LNCaP clone FGC (cell line): Measurements from ENCODE around the gene RASAL1.
A peak's percentile ranks its signal among the peaks of the same experiment; 100 is the strongest.

Experiments used
- DNase-seq: peaks from one replicate; pipeline ENCODE4 v3.0.0-alpha.2; 2011; ENCODE audit warnings: low read depth
- H3K4me3 ChIP-seq: 2 replicates; pipeline ENCODE4 v1.5.1; 2011; ENCODE audit warnings: mild to moderate bottlenecking, low read depth, low read length, control low read depth
- TF ChIP-seq, protein P1 (sequence below): IDR thresholded peaks from 2 replicates; pipeline ENCODE4 v1.5.1; 2012; ENCODE audit warnings: mild to moderate bottlenecking; ENCODE audit not compliant: control insufficient read depth, insufficient read depth; ENCODE audit errors: extremely low read depth

Gene RASAL1

DNA sequence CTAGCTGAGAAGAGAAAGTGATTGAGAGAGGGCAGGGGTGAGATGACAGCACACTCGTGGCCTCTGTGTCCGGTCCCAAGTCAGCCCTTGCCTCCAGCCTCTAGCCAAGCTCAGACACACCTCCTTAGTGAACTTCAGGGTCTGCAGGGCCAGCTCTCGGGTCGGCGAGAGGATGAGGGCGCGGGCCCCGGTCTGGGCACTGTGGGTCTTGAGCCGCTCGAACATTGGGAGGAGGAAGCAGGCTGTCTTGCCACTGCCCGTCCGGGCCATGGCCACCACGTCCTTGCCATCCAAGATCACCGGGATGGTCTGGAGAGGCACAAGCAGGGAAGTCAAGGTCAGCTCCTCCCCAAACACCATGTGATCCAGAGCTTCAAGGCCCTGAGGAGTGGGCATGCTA lies 43.5 kb upstream of the RASAL1 start:
- TF ChIP-seq, protein P1, sequence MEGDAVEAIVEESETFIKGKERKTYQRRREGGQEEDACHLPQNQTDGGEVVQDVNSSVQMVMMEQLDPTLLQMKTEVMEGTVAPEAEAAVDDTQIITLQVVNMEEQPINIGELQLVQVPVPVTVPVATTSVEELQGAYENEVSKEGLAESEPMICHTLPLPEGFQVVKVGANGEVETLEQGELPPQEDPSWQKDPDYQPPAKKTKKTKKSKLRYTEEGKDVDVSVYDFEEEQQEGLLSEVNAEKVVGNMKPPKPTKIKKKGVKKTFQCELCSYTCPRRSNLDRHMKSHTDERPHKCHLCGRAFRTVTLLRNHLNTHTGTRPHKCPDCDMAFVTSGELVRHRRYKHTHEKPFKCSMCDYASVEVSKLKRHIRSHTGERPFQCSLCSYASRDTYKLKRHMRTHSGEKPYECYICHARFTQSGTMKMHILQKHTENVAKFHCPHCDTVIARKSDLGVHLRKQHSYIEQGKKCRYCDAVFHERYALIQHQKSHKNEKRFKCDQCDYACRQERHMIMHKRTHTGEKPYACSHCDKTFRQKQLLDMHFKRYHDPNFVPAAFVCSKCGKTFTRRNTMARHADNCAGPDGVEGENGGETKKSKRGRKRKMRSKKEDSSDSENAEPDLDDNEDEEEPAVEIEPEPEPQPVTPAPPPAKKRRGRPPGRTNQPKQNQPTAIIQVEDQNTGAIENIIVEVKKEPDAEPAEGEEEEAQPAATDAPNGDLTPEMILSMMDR = no peak
- H3K4me3 ChIP-seq = no peak overlapping the region
- DNase-seq = no peak

DNA sequence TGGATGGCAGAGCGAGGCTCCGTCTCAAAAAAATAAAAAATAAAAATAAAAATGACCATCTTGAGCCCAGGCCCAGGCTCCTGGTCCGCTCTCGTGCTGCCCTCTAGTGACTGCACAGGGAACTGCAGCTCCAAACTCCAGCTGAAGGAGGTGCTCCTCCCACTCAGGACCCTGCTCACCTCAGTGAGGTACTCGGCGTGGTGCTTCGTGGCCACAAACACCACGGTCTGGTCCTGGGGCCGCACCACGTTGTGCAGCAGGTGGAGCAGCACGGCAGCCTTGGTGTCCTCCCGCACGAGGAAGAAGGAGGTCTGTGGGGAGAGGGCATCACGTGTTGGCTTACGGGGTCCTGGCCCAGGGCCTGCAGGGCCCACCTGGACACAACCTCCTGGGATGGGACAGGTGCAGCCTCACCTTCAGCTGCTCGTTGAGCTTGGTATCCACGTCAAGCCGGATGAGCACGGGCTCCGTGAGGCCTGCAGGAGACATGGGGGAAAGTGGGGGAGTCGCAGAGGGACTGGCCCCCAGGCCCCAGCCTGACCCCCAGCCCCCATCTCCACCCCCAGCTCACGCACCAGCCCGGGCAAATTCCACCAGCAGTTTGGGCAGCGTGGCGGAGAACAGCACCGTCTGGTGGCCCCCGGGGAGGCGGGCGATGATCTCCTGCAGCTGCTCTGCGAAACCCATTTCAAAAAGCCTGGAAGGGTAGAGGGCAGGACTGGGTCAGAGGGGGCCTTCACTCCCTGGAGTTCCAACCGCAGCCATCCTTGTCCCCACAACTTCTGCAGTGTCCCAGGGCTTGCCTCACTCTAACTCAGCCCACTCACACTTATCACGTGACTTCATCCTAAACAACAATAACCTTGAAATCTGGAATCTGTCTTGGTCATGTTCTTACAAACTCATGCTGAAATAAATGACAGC lies 39.2 kb upstream of the RASAL1 start:
- TF ChIP-seq, protein P1 = peak; percentile 91
- DNase-seq = no peak
- no peak overlapping the region for H3K4me3 ChIP-seq

DNA sequence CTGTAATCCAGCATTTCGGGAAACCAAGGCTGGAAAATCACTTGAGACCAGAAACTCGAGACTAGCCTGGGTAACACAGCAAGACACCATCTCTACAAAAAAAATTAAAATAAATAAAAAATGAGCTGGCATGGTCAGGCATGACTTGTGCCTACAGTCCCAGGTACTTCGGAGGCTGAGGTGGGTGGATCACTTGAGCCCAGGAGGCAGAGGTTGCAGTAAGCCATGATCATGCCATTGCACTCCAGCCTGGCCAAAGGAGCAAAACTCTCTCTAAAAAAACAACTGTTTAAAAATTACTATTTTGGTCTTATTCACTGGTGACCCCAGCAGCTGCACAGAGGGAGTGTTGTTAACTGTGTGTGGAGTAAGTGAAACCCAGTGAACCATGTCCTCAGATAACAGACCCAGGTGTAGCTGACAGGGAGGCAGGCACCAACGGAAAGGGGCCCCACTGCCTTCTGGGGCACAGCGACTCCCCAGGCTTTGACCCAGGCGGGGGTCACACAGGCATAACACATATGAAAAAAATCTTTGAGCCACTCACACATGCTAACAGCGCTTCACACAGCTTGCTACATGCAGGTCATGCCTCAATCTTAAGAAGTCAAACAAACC lies 37.6 kb upstream of the RASAL1 start:
- H3K4me3 ChIP-seq = no peak overlapping the region
- DNase-seq = no peak
- TF ChIP-seq, protein P1 = no peak

DNA sequence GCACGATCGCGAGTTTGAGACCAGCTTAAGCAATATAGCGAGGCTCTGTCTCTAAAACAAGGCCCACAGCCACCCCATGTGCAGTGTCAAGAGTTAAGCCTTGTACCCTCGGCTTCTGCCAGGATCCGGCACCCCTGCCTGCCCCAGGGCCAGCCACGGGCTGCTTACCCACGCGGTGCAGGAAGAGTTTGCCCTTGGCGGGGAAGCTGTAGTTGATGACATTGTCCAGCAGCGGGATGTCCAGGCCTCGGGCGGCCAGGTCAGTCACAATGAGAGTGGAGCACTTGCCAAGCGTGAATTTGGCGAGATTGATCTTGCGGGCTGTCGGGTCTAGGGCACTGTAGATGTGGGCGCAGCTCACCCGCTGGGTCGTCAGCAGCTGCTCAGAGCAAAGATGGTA lies 36.6 kb upstream of the RASAL1 start:
- TF ChIP-seq, protein P1 = no peak
- no peak overlapping the region for H3K4me3 ChIP-seq
- no peak for DNase-seq

DNA sequence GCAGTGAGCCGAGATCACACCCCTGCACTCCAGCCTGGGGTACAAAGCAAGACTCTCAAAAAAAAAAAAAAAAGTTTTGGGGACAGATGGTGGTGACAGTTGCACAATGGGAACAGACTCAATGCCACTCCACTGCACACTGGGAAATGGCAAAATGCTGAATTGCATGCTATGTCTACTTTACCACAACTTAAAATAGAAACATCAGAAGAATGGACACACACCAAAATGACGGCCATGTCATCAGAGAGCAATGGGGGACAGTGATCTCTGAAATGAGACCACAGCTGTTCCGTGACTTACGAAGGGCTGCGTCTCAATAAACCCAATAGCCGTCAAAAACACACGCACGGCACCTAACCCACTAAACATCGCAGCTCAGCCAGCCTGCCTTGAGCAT lies 36.0 kb upstream of the RASAL1 start:
- no peak overlapping the region for H3K4me3 ChIP-seq
- DNase-seq = no peak
- TF ChIP-seq, protein P1 = no peak

DNA sequence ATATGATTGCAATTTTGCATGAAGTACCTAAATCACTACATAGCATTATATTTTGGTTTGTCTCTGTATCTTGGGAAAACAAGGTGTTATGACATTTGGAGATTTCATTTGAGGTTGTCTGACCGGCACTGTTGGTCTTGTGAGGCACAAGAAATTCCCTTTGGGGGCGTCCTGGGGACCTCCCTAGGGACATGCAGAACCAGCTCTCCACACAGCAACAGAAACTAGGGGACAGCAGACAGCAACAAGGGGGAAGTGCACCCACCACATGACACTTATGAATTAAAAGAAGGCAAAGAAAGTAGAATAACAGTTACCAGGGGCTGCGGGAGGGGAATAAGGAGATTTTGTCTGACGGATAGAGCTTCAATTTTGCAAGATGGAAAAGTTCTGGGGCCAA lies 35.4 kb upstream of the RASAL1 start:
- no peak for DNase-seq
- H3K4me3 ChIP-seq = no peak overlapping the region
- TF ChIP-seq, protein P1 = no peak
